Mesendoderm (in vitro differentiated cells): ENCODE data around the gene CSTPP1.
A peak's percentile ranks its signal among the peaks of the same experiment; 100 is the strongest.

Experiments
- DNase-seq: peaks from one replicate; pipeline ENCODE4 v3.0.0; 2013
- H2AK5ac ChIP-seq: 2 replicates; pipeline ENCODE4 v1.6.1; 2013; ENCODE audit warnings: low read length, inconsistent platforms
- H2BK120ac ChIP-seq: 2 replicates; pipeline ENCODE4 v1.6.1; 2013; ENCODE audit warnings: low read depth, mild to moderate bottlenecking, low read length, moderate library complexity, mixed read lengths
- H2BK15ac ChIP-seq: replicated peaks from 2 replicates; pipeline ENCODE4 v1.6.1; 2013; ENCODE audit warnings: low read depth, mild to moderate bottlenecking, moderate library complexity
- H2BK5ac ChIP-seq: 2 replicates; pipeline ENCODE4 v1.6.1; 2013; ENCODE audit warnings: low read length, inconsistent platforms
- H3K18ac ChIP-seq: 2 replicates; pipeline ENCODE4 v1.6.1; 2013; ENCODE audit warnings: mild to moderate bottlenecking, low read length, mixed read lengths
- H3K23ac ChIP-seq: one replicate; pipeline ENCODE4 v1.6.1; 2013; ENCODE audit warnings: low read length
- H3K27ac ChIP-seq: 2 replicates; pipeline ENCODE4 v1.5.1; 2013; ENCODE audit warnings: low read depth, mild to moderate bottlenecking, inconsistent platforms, low read length, moderate library complexity
- H3K27me3 ChIP-seq: 2 replicates; pipeline ENCODE4 v1.6.1; 2013; ENCODE audit warnings: low read length, control low read depth, mild to moderate bottlenecking, inconsistent platforms; ENCODE audit not compliant: insufficient read depth, poor library complexity
- H3K36me3 ChIP-seq: 2 replicates; pipeline ENCODE4 v1.6.1; 2013; ENCODE audit warnings: low read length, inconsistent platforms; ENCODE audit not compliant: control insufficient read depth, insufficient read depth
- H3K4ac ChIP-seq: one replicate; pipeline ENCODE4 v1.6.1; 2013; ENCODE audit warnings: low read depth, mild to moderate bottlenecking, low read length, moderate library complexity
- H3K4me1 ChIP-seq: 2 replicates; pipeline ENCODE4 v1.6.1; 2013; ENCODE audit warnings: low read depth, low read length, inconsistent platforms; ENCODE audit not compliant: control insufficient read depth
- H3K4me2 ChIP-seq: 2 replicates; pipeline ENCODE4 v1.6.1; 2013; ENCODE audit warnings: low read length
- H3K4me3 ChIP-seq: 2 replicates; pipeline ENCODE4 v1.5.1; 2013; ENCODE audit warnings: mild to moderate bottlenecking, low read length
- H3K56ac ChIP-seq: one replicate; pipeline ENCODE4 v1.6.1; 2013; ENCODE audit warnings: low read length
- H3K79me1 ChIP-seq: 2 replicates; pipeline ENCODE4 v1.6.1; 2013; ENCODE audit warnings: low read length, inconsistent platforms
- H3K79me2 ChIP-seq: 2 replicates; pipeline ENCODE4 v1.6.1; 2013; ENCODE audit warnings: mild to moderate bottlenecking, low read length; ENCODE audit not compliant: control insufficient read depth, insufficient read depth
- H3K9ac ChIP-seq: 2 replicates; pipeline ENCODE4 v1.6.1; 2013; ENCODE audit warnings: low read length, inconsistent platforms
- H4K5ac ChIP-seq: one replicate; pipeline ENCODE4 v1.6.1; 2013; ENCODE audit warnings: low read length
- H4K8ac ChIP-seq: one replicate; pipeline ENCODE4 v1.6.1; 2013; ENCODE audit warnings: low read depth, mild to moderate bottlenecking, control low read depth, low read length, moderate library complexity
- WGBS: extraction: QIAGEN DNeasy Blood & Tissue Kit; methylation state at CpG from one replicate; pipeline ENCODE4 v1.1.7; 2013; ENCODE audit warnings: low lambda C conversion rate, missing lambda C conversion rate; ENCODE audit not compliant: insufficient coverage; ENCODE audit errors: extremely low coverage; 5-methylcytosine and 5-hydroxymethylcytosine counted together

CSTPP1 gene

DNA sequence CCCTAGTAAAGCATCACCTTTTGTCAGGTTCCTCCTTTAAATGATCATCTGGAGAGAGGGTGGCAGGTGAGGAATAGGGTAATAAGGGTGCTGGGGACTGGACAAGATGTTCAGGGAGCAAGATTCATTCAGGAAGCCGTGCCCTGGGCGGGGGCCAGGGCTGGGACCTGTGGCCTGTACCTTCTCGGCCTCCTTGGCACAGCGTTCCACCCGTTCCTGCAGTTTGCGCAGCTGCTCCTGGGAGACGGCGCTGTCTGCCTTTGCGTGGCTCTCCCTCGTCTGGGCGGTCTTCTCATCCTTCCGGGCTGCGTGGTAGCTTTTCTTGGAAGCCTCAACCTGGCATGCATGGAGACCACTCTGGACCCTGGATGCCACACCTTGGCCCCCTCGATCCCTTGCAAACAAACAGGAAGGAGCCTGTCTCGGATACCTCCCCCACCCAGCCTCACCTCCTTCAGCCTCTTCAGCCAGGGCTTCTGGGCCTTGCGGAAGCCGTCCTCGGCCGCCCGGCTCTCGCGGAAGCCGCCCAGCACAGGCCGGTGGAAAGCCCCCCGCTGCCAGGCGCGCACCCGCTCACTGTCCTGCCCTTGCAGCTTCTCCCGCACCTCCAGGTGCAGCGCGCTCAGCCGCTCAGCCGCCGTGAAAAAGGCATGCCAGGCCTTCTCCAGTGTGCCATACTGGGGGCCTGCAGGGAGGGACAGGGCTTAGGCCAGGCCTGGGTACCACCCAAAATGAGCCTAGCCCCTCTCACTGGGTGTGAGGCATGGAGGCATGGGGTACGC, 243.6 kb downstream of the CSTPP1 start:
- WGBS: no CpG with 5 or more reads among the region's 35 CpGs
- no peak overlapping the region for H2BK5ac ChIP-seq
- no peak for DNase-seq
- peaks cover 17% of the 10 kb centered on the region for H3K79me1 ChIP-seq
- H3K4me3 ChIP-seq: no peak overlapping the region
- no peak overlapping the region for H4K8ac ChIP-seq
- no peak overlapping the region for H2BK120ac ChIP-seq
- H3K4ac ChIP-seq: no peak overlapping the region
- H3K27ac ChIP-seq: no peak overlapping the region
- no peak overlapping the region for H3K9ac ChIP-seq
- H3K56ac ChIP-seq: peak overlapping the region; percentile 5
- peaks cover 3% of the 10 kb centered on the region for H3K4me1 ChIP-seq
- no peak overlapping the region for H3K23ac ChIP-seq
- no peak overlapping the region for H3K4me2 ChIP-seq
- H3K79me2 ChIP-seq: peaks cover 20% of the 10 kb centered on the region
- no peak overlapping the region for H4K5ac ChIP-seq
- H2AK5ac ChIP-seq: no peak overlapping the region
- H2BK15ac ChIP-seq: no peak overlapping the region
- H3K27me3 ChIP-seq: no peaks in the 10 kb centered on the region
- H3K36me3 ChIP-seq: peaks cover 5% of the 10 kb centered on the region
- H3K18ac ChIP-seq: no peak overlapping the region

DNA sequence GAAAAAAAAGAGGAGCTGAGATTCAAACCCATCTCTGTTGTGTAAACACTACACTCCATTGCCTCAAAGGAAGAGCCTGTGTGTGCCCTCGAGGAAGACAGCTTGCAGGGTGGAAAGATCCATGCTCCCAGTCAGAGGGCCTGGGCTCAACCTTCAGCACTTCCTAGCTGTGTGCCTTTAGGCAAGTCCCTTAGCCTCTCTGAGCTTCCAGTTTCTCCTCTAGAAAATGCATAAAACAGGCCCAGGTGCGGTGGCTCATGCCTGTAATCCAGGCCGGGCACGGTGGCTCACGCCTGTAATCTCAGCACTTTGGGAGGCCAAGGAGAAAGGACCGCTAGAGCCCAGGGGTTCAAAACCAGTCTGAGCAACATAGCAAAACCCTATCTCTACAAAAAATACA, 244.7 kb downstream of the CSTPP1 start:
- Histone ChIP-seq H2AK5ac (no peak overlapping the region), H3K79me1 (peaks cover 9% of the 10 kb centered on the region), H4K5ac (no peak overlapping the region), H3K4me3 (no peak overlapping the region), H3K4me2 (no peak overlapping the region), H2BK15ac (no peak overlapping the region), H3K4me1 (peaks cover 3% of the 10 kb centered on the region), H4K8ac (no peak overlapping the region), H2BK120ac (no peak overlapping the region), H3K4ac (no peak overlapping the region), H2BK5ac (no peak overlapping the region), H3K18ac (no peak overlapping the region), H3K36me3 (peaks cover 5% of the 10 kb centered on the region), H3K9ac (no peak overlapping the region), H3K27me3 (no peaks in the 10 kb centered on the region), H3K23ac (no peak overlapping the region), H3K27ac (no peak overlapping the region), H3K56ac (no peak overlapping the region), H3K79me2 (peaks cover 10% of the 10 kb centered on the region)
- DNase-seq: no peak
- no CpG with 5 or more reads among the region's 6 CpGs for WGBS

GRCh38 chr11:47182380-47182779, 245.8 kb downstream of the CSTPP1 start:
- no peaks in the 10 kb centered on the region for H3K27me3 ChIP-seq
- WGBS: no CpG with 5 or more reads among the region's 17 CpGs
- no peak for DNase-seq
- H3K23ac ChIP-seq: no peak overlapping the region
- H3K4me1 ChIP-seq: peaks cover 3% of the 10 kb centered on the region
- H3K79me2 ChIP-seq: peaks cover 6% of the 10 kb centered on the region
- H3K9ac ChIP-seq: no peak overlapping the region
- H3K4me2 ChIP-seq: no peak overlapping the region
- H3K56ac ChIP-seq: no peak overlapping the region
- H3K27ac ChIP-seq: no peak overlapping the region
- H4K5ac ChIP-seq: no peak overlapping the region
- no peak overlapping the region for H3K18ac ChIP-seq
- no peak overlapping the region for H2BK120ac ChIP-seq
- no peak overlapping the region for H3K4ac ChIP-seq
- H2BK5ac ChIP-seq: no peak overlapping the region
- peaks cover 5% of the 10 kb centered on the region for H3K36me3 ChIP-seq
- no peak overlapping the region for H2AK5ac ChIP-seq
- H3K4me3 ChIP-seq: no peak overlapping the region
- H4K8ac ChIP-seq: no peak overlapping the region
- no peak overlapping the region for H2BK15ac ChIP-seq
- peaks cover 6% of the 10 kb centered on the region for H3K79me1 ChIP-seq

DNA sequence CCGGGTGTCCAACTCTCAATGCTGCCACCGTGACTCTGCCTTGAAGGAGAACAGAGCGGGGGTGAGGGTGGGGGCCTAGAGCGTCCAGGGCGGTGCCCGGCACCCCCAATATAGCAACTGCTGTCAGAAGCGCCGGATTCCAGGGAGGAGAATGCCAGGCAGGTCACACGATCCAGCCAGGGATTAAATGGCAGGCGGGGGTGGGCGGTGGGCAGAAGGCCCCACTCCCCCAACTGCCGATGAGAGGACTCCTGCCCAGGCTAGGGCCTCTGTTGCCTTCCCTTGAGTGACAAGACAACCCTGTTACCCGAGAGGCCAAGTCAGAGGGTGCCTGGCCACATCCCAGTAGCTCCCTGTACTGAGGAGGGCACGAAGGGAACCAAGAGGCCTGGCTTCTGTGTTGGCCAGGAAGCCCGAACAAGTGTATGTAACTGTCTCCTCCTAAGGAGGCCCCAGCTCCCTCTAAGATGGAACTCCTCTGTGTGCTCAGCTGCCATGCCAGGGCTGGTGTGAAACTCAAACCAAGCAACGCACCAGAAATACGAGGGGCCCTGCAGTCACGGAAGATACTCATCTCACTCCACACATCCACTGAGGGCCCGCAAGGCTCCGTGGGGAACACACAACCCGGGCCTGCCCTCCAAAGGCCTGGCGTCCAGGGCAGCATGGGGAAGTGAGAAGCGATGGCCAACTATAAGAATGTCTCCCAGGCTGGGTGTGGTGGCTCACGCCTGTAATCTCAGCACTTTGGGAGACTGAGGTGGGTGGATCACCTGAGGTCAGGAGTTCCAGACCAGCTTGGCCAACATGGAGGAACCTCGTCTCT, 246.7 kb downstream of the CSTPP1 start:
- H2BK15ac ChIP-seq: no peak overlapping the region
- no peak overlapping the region for H3K56ac ChIP-seq
- peaks cover 6% of the 10 kb centered on the region for H3K79me1 ChIP-seq
- DNase-seq: no peak
- H2AK5ac ChIP-seq: no peak overlapping the region
- no peak overlapping the region for H2BK120ac ChIP-seq
- peaks cover 3% of the 10 kb centered on the region for H3K27me3 ChIP-seq
- H4K5ac ChIP-seq: no peak overlapping the region
- H2BK5ac ChIP-seq: no peak overlapping the region
- no peak overlapping the region for H3K23ac ChIP-seq
- no peak overlapping the region for H4K8ac ChIP-seq
- WGBS: no CpG with 5 or more reads among the region's 25 CpGs
- H3K4me3 ChIP-seq: no peak overlapping the region
- no peak overlapping the region for H3K27ac ChIP-seq
- H3K36me3 ChIP-seq: peaks cover 5% of the 10 kb centered on the region
- H3K18ac ChIP-seq: no peak overlapping the region
- no peak overlapping the region for H3K4ac ChIP-seq
- no peak overlapping the region for H3K4me2 ChIP-seq
- H3K79me2 ChIP-seq: peaks cover 6% of the 10 kb centered on the region
- H3K9ac ChIP-seq: no peak overlapping the region
- peaks cover 3% of the 10 kb centered on the region for H3K4me1 ChIP-seq

- Histone ChIP-seq H2BK120ac (no peak overlapping the region), H3K9ac (no peak overlapping the region), H3K56ac (peak overlapping the region; percentile 36), H2BK5ac (no peak overlapping the region), H3K4ac (no peak overlapping the region), H3K79me2 (peaks cover 6% of the 10 kb centered on the region), H4K5ac (no peak overlapping the region), H2AK5ac (no peak overlapping the region), H3K36me3 (peaks cover 4% of the 10 kb centered on the region), H4K8ac (no peak overlapping the region), H3K4me2 (no peak overlapping the region), H3K18ac (no peak overlapping the region), H3K79me1 (peaks cover 6% of the 10 kb centered on the region), H3K27me3 (peaks cover 3% of the 10 kb centered on the region), H3K27ac (no peak overlapping the region), H3K23ac (no peak overlapping the region), H3K4me1 (peaks cover 3% of the 10 kb centered on the region), H3K4me3 (no peak overlapping the region), H2BK15ac (no peak overlapping the region)
- DNase-seq: no peak
- no CpG with 5 or more reads among the region's 7 CpGs for WGBS
Measured at GRCh38 chr11:47183969-47184368, 247.4 kb downstream of the CSTPP1 start.
